HEK293 (cell line): ENCODE measurements around the gene GNAS-AS1.

Experiments used
- SETDB1 ChIP-seq: IDR thresholded peaks from one replicate; pipeline ENCODE4 v1.6.1; 2017; ENCODE audit warnings: mild to moderate bottlenecking, low read length, moderate library complexity, mixed read lengths; ENCODE audit not compliant: insufficient read length
- SP3 ChIP-seq: fragments of 450-650 bp; formaldehyde crosslinking; IDR thresholded peaks from 2 replicates; pipeline ENCODE4 v1.5.1; 2016; ENCODE audit warnings: missing biosample characterization, missing genetic modification characterization
- ZBTB1 ChIP-seq: fragments of 450-650 bp; formaldehyde crosslinking; IDR thresholded peaks from 2 replicates; pipeline ENCODE4 v1.5.1; 2016; ENCODE audit warnings: missing biosample characterization, missing genetic modification characterization
- ZNF157 ChIP-seq: fragments of 450-650 bp; formaldehyde crosslinking; IDR thresholded peaks from 2 replicates; pipeline ENCODE4 v1.5.1; 2016; ENCODE audit warnings: missing biosample characterization, missing genetic modification characterization
- ZNF561 ChIP-seq: fragments of 450-650 bp; IDR thresholded peaks from 2 replicates; pipeline ENCODE4 v1.5.1; 2018; ENCODE audit warnings: missing biosample characterization, missing genetic modification characterization, borderline replicate concordance
- TF ChIP-seq, protein P1 (sequence below): IDR thresholded peaks from 2 replicates; pipeline ENCODE4 v1.6.1; 2011; ENCODE audit warnings: mild to moderate bottlenecking, low read depth, low read length, borderline replicate concordance
- TF ChIP-seq, protein P2 (sequence below): fragments of 450-650 bp; formaldehyde crosslinking; IDR thresholded peaks from 2 replicates; pipeline ENCODE4 v1.5.1; 2016; ENCODE audit warnings: missing biosample characterization, missing genetic modification characterization

DNA sequence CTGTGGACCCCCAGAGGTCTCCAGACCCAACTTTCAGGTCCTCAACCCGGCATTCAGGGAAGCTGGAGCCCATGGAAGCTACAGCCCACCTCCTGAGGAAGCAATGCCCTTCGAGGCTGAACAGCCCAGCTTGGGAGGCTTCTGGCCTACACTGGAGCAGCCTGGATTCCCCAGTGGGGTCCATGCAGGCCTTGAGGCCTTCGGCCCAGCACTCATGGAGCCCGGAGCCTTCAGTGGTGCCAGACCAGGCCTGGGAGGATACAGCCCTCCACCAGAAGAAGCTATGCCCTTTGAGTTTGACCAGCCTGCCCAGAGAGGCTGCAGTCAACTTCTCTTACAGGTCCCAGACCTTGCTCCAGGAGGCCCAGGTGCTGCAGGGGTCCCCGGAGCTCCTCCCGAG is 2.8 kb upstream of the GNAS-AS1 start:
- TF ChIP-seq, protein P1, sequence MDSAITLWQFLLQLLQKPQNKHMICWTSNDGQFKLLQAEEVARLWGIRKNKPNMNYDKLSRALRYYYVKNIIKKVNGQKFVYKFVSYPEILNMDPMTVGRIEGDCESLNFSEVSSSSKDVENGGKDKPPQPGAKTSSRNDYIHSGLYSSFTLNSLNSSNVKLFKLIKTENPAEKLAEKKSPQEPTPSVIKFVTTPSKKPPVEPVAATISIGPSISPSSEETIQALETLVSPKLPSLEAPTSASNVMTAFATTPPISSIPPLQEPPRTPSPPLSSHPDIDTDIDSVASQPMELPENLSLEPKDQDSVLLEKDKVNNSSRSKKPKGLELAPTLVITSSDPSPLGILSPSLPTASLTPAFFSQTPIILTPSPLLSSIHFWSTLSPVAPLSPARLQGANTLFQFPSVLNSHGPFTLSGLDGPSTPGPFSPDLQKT: no peak
- no peak for TF ChIP-seq SETDB1
- no peak for TF ChIP-seq ZNF561 (tag by site-specific recombination)
- TF ChIP-seq ZNF157 (tag by site-specific recombination): no peak
- TF ChIP-seq, protein P2, sequence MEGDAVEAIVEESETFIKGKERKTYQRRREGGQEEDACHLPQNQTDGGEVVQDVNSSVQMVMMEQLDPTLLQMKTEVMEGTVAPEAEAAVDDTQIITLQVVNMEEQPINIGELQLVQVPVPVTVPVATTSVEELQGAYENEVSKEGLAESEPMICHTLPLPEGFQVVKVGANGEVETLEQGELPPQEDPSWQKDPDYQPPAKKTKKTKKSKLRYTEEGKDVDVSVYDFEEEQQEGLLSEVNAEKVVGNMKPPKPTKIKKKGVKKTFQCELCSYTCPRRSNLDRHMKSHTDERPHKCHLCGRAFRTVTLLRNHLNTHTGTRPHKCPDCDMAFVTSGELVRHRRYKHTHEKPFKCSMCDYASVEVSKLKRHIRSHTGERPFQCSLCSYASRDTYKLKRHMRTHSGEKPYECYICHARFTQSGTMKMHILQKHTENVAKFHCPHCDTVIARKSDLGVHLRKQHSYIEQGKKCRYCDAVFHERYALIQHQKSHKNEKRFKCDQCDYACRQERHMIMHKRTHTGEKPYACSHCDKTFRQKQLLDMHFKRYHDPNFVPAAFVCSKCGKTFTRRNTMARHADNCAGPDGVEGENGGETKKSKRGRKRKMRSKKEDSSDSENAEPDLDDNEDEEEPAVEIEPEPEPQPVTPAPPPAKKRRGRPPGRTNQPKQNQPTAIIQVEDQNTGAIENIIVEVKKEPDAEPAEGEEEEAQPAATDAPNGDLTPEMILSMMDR (tag by site-specific recombination): no peak
- TF ChIP-seq ZBTB1 (tag by site-specific recombination): no peak
- TF ChIP-seq SP3 (tag by site-specific recombination): no peak
